K562 (cell line): ENCODE results near the gene ERC2. TPM values are rescaled to one million over a fixed set of nuclear protein-coding genes. Genes with fewer than 3 reads are reported as not detected.

Experiments used
- ATAC-seq: fragments of 200-7000 bp; cut with Tn5 transposase; 3 replicates; pipeline ENCODE4 v1.9.1; 2020; ENCODE audit warnings: moderate library complexity
- BruUV-seq: library from RNA; stranded (reverse); fragments of 400-500 nt; replicated peaks from 2 replicates; lab custom pipeline; 2021; lab: Mats Ljungman, UMichigan
- CTCF ChIA-PET: fragments of 300-600 bp; formaldehyde crosslinking; extraction: SDS; loops from one replicate; lab custom pipeline; 2021; ENCODE audit warnings: low intra/inter-chr PET ratio; lab: Yijun Ruan, JAX
- POLR2A ChIA-PET: fragments of 300-600, 350-650 bp; sonication (Branson Sonifier 250); formaldehyde crosslinking; extraction: SDS; loops from one replicate; lab custom pipeline; 2021; ENCODE audit warnings: antibody characterized with exemption, inconsistent platforms; lab: Yijun Ruan, JAX
- DNase-seq, 4 experiments: peaks; one replicate each; pipeline versions ENCODE4 v3.0.0 to v3.0.0-alpha.2; 2011 to 2018; ENCODE audit warnings: low spot score in 3 of 4, mixed read lengths in 3 of 4; ENCODE audit errors: extremely low read depth in 1 of 4
- FAIRE-seq: peaks from 2 replicates; lab custom pipeline; 2011; peaks lifted over from hg19 to GRCh38; lab: Jason Lieb, UNC
- H2AFZ ChIP-seq: 2 replicates; pipeline ENCODE4 v1.6.0; 2011; ENCODE audit warnings: low read depth, low read length, control low read depth, inconsistent platforms
- H3K27ac ChIP-seq: fragments of 200-600 bp; 3 replicates; pipeline ENCODE4 v1.8.0; 2011; ENCODE audit warnings: low read depth, mild to moderate bottlenecking, control low read depth, inconsistent platforms, low read length, moderate library complexity, mixed read lengths; ENCODE audit errors: extremely low read depth
- H3K27me3 ChIP-seq, 2 experiments: fragments of 300-600 bp in 1 of 2; 2 replicates in 1 of 2; 3 replicates in 1 of 2; pipeline versions ENCODE4 v1.6.0 to v1.8.0; 2011; ENCODE audit warnings: inconsistent platforms in 2 of 2, low read length in 2 of 2, mild to moderate bottlenecking in 1 of 2, mixed read lengths in 1 of 2, moderate library complexity in 1 of 2; ENCODE audit not compliant: control insufficient read depth in 2 of 2, insufficient read depth in 2 of 2
- H3K36me3 ChIP-seq: fragments of 300-600 bp; 3 replicates; pipeline ENCODE4 v1.8.0; 2011; ENCODE audit warnings: mild to moderate bottlenecking, low read length, inconsistent platforms; ENCODE audit not compliant: control insufficient read depth, insufficient read depth
- H3K4me1 ChIP-seq, 2 experiments: fragments of 200-600 bp in 1 of 2; replicated peaks in 1 of 2; 2 replicates in 1 of 2; 3 replicates in 1 of 2; pipeline versions ENCODE4 v1.5.1 to v1.8.0; 2011; ENCODE audit warnings: inconsistent platforms in 2 of 2, low read length in 2 of 2, mild to moderate bottlenecking in 1 of 2, mixed read lengths in 1 of 2, moderate library complexity in 1 of 2; ENCODE audit not compliant: control insufficient read depth in 2 of 2, insufficient read depth in 2 of 2
- H3K4me2 ChIP-seq: 2 replicates; pipeline ENCODE4 v1.6.1; 2011; ENCODE audit warnings: low read length, control low read depth, inconsistent platforms, mixed read lengths; ENCODE audit not compliant: insufficient read depth
- H3K4me3 ChIP-seq: fragments of 200-600 bp; sonication (generic), shearing (Covaris generic); 2 replicates; pipeline ENCODE4 v1.5.1; 2016; ENCODE audit warnings: control low read depth, inconsistent platforms
- H3K79me2 ChIP-seq: fragments of 200-600 bp; 3 replicates; pipeline ENCODE4 v1.8.0; 2011; ENCODE audit warnings: low read length, inconsistent platforms; ENCODE audit not compliant: control insufficient read depth, insufficient read depth
- H3K9ac ChIP-seq, 2 experiments: 2 replicates each; pipeline versions ENCODE4 v1.6.0 to v1.6.1; 2011; ENCODE audit warnings: low read depth in 2 of 2, low read length in 2 of 2, control low read depth in 1 of 2, inconsistent platforms in 1 of 2, mild to moderate bottlenecking in 1 of 2, mixed read lengths in 1 of 2; ENCODE audit not compliant: insufficient read depth in 1 of 2
- H3K9me1 ChIP-seq: one replicate; pipeline ENCODE4 v1.6.0; 2011; ENCODE audit warnings: inconsistent platforms, mild to moderate bottlenecking, low read length, moderate library complexity; ENCODE audit not compliant: control insufficient read depth, insufficient read depth
- H3K9me3 ChIP-seq: replicated peaks from 2 replicates; pipeline ENCODE4 v1.5.1; 2011; ENCODE audit warnings: low read depth, low read length, inconsistent platforms; ENCODE audit not compliant: control insufficient read depth, insufficient read depth
- H4K20me1 ChIP-seq: replicated peaks from 2 replicates; pipeline ENCODE4 v1.6.1; 2011; ENCODE audit warnings: low read length, inconsistent platforms, mixed read lengths; ENCODE audit not compliant: control insufficient read depth, insufficient read depth
- IRF1 ChIP-seq: sonication (generic); formaldehyde crosslinking; IDR thresholded peaks from 2 replicates; pipeline ENCODE4 v1.8.0; 2022; ENCODE audit warnings: missing genetic modification reagents, mild to moderate bottlenecking, borderline replicate concordance
- KHSRP ChIP-seq: fragments of 450-650 bp; IDR thresholded peaks from 2 replicates; pipeline ENCODE4 v1.6.1; 2017
- PCBP1 ChIP-seq: fragments of 200-400 bp; formaldehyde crosslinking; IDR thresholded peaks from 2 replicates; pipeline ENCODE4 v1.6.1; 2018; ENCODE audit warnings: mild to moderate bottlenecking, low read depth, low read length; ENCODE audit not compliant: poor library complexity, severe bottlenecking
- POLR2AphosphoS5 ChIP-seq: IDR thresholded peaks from 2 replicates; pipeline ENCODE4 v1.6.1; 2011; ENCODE audit warnings: mild to moderate bottlenecking, low read depth, low read length, moderate library complexity; ENCODE audit not compliant: control insufficient read depth, insufficient read depth
- RAD21 ChIP-seq, 2 experiments: fragments of 250-450 bp in 1 of 2; fragments of 450-650 bp in 1 of 2; sonication (Bioruptor Pico) in 1 of 2; formaldehyde crosslinking in 1 of 2; IDR thresholded peaks in 1 of 2; conservative IDR thresholded peaks in 1 of 2; 2 replicates each; pipeline versions ENCODE4 v1.4.0 to v1.8.0; 2020 to 2022; ENCODE audit warnings: mild to moderate bottlenecking in 2 of 2, moderate library complexity in 1 of 2
- WGBS: fragments of 100-300 bp; shearing (Covaris generic); methylation state at CpG from one replicate; pipeline ENCODE4 v1.1.6; 2016; ENCODE audit warnings: low coverage, mixed read lengths; ENCODE audit not compliant: insufficient coverage; ENCODE audit errors: missing lambda C conversion rate; 5-methylcytosine and 5-hydroxymethylcytosine counted together
- in situ Hi-C: fragments of 300-500 bp; cut with MboI; formaldehyde crosslinking; loops from 4 replicates; pipeline ENCODE4 v1.15.0; 2018; ENCODE audit warnings: inconsistent platforms, mixed read lengths
- intact Hi-C: fragments of 100-400 bp; cut with micrococcal nuclease; formaldehyde crosslinking; loops from 2 replicates; pipeline ENCODE4 v1.14.2; 2022
- polyA plus RNA-seq, 8 experiments: library from polyadenylated mRNA; depleted of rRNA in 4 of 8; stranded (reverse) in 5 of 8; unstranded in 3 of 8; fragments of >200 nt; fragmentation: Nextera tagmentation in 2 of 8; fragmentation: Illumina TruSeq in 1 of 8; extraction: Ambion mirVana in 2 of 8; extraction: Trizol in 1 of 8; gene quantifications; 2 replicates each; pipeline versions ENCODE4 v1.2.1 to v1.2.3, GENCODE V29; 2011 to 2014; ENCODE audit warnings: inconsistent platforms in 1 of 8, missing spikeins in 1 of 8
- total RNA-seq, 7 experiments: library from RNA; depleted of rRNA in 6 of 7; stranded (reverse); fragments of >200 nt in 6 of 7; fragmentation: Illumina TruSeq in 2 of 7; extraction: Trizol in 2 of 7; gene quantifications; 2 replicates each; pipeline versions ENCODE4 v1.2.1 to v1.2.3, GENCODE V29; 2011 to 2021; ENCODE audit warnings: low replicate concordance in 1 of 7

The ERC2 gene
- total and polyA plus RNA-seq, 9 of the 15 experiments (the other 6 are each of a cell fraction or from before 2014, with no cell fraction given), result 0.04 to 0.18 (median 0.07) TPM; not detected in 2

- no peaks in the 10 kb centered on the region for H4K20me1 ChIP-seq
- POLR2A ChIA-PET, result no interaction called here
- 0% methylated on average over 3 of the region's 3 CpGs for WGBS
- no peaks in the 10 kb centered on the region for H3K9me3 ChIP-seq
- CTCF ChIA-PET, result no interaction called here
- FAIRE-seq (no peak), DNase-seq (no peak), ATAC-seq (no peak)
- no peaks in the 10 kb centered on the region for H3K27me3 ChIP-seq
- no peak overlapping the region for H3K27ac ChIP-seq
- no peak for TF ChIP-seq KHSRP
- no peak for TF ChIP-seq RAD21 (CRISPR knock-in tag; conservative IDR thresholded peaks at IDR 0.05 in 1 of 2, IDR thresholded peaks at IDR 0.05 in 1 of 2)
- no peak for TF ChIP-seq POLR2AphosphoS5
- no peak for TF ChIP-seq PCBP1
- TF ChIP-seq IRF1 (CRISPR knock-in tag), result no peak
- BruUV-seq, result no TSS peak
- in situ Hi-C loops (no loop called here), intact Hi-C loops (no loop called here)
- no peaks in the 10 kb centered on the region for H3K9me1 ChIP-seq
- no peak overlapping the region for H2AFZ ChIP-seq
- no peak overlapping the region for H3K4me3 ChIP-seq
- H3K4me1 ChIP-seq, result no peaks in the 10 kb centered on the region
- H3K36me3 ChIP-seq, result no peaks in the 10 kb centered on the region
- H3K9ac ChIP-seq, result no peak overlapping the region
- no peaks in the 10 kb centered on the region for H3K79me2 ChIP-seq
- no peak overlapping the region for H3K4me2 ChIP-seq
These were observed 791.6 kb downstream of the ERC2 start for GRCh38 chr3:55676643-55677042.
